SK-N-SH (cell line): Measurements from ENCODE around the gene FASTK.

Experiments used
- CTCF ChIP-seq: fragments of 200-600 bp; sonication (generic); IDR thresholded peaks from 2 replicates; pipeline ENCODE4 v1.6.1; 2017; ENCODE audit warnings: antibody characterized with exemption, mild to moderate bottlenecking, moderate library complexity
- EP300 ChIP-seq, 2 experiments: IDR thresholded peaks; 2 replicates each; pipeline versions ENCODE4 v1.4.0 to v1.6.1; 2012; ENCODE audit warnings: borderline replicate concordance in 1 of 2, low read depth in 1 of 2, low read length in 1 of 2
- EZH2phosphoT487 ChIP-seq: fragments of 200-600 bp; sonication (generic); IDR thresholded peaks from 2 replicates; pipeline ENCODE4 v1.6.1; 2017; ENCODE audit warnings: low read depth, mixed run types, mild to moderate bottlenecking, antibody characterized with exemption, moderate library complexity, borderline replicate concordance
- FOSL2 ChIP-seq: IDR thresholded peaks from 2 replicates; pipeline ENCODE4 v1.4.0; 2012; ENCODE audit warnings: low read depth, mild to moderate bottlenecking, moderate library complexity, borderline replicate concordance
- FOXM1 ChIP-seq: IDR thresholded peaks from 2 replicates; pipeline ENCODE4 v1.4.0; 2012; ENCODE audit warnings: low read depth, mild to moderate bottlenecking
- IRF3 ChIP-seq: fragments of 150-350 bp; IDR thresholded peaks from 2 replicates; pipeline ENCODE4 v1.6.1; 2016; ENCODE audit warnings: mild to moderate bottlenecking, low read depth, low read length
- MAX ChIP-seq: IDR thresholded peaks from 2 replicates; pipeline ENCODE4 v1.4.0; 2012; ENCODE audit warnings: low read depth
- MEF2A ChIP-seq: IDR thresholded peaks from 2 replicates; pipeline ENCODE4 v1.4.0; 2012; ENCODE audit warnings: low read depth, borderline replicate concordance
- NFIC ChIP-seq: IDR thresholded peaks from 2 replicates; pipeline ENCODE4 v1.4.0; 2012; ENCODE audit warnings: borderline replicate concordance
- SMC3 ChIP-seq: IDR thresholded peaks from 2 replicates; pipeline ENCODE4 v1.6.1; 2012; ENCODE audit warnings: low read depth, low read length, improper control_type of control experiment
- USF1 ChIP-seq: IDR thresholded peaks from 2 replicates; pipeline ENCODE4 v1.4.0; 2012; ENCODE audit warnings: low read depth, borderline replicate concordance
- YY1 ChIP-seq: IDR thresholded peaks from 2 replicates; pipeline ENCODE4 v1.4.0; 2012; ENCODE audit warnings: low read depth, mild to moderate bottlenecking
- ZBTB33 ChIP-seq: IDR thresholded peaks from 2 replicates; pipeline ENCODE4 v1.4.0; 2012; ENCODE audit warnings: low read depth, borderline replicate concordance

GRCh38 chr7:151057506-151057988, 23.1 kb downstream of the FASTK start, which contains the start of gene CDK5:
- TF ChIP-seq MEF2A (no peak), CTCF (no peak), SMC3 (no peak), FOXM1 (no peak), MAX (no peak), EP300 (IDR thresholded peaks at IDR 0.05; ENCODE audit: borderline replicate concordance in 1 of 2, low read depth in 1 of 2, low read length in 1 of 2) (no peak), EZH2phosphoT487 (no peak), FOSL2 (no peak), NFIC (no peak), YY1 (no peak), ZBTB33 (no peak), USF1 (no peak), IRF3 (no peak)
